ENCODE data around the gene CACNB3.

DNA sequence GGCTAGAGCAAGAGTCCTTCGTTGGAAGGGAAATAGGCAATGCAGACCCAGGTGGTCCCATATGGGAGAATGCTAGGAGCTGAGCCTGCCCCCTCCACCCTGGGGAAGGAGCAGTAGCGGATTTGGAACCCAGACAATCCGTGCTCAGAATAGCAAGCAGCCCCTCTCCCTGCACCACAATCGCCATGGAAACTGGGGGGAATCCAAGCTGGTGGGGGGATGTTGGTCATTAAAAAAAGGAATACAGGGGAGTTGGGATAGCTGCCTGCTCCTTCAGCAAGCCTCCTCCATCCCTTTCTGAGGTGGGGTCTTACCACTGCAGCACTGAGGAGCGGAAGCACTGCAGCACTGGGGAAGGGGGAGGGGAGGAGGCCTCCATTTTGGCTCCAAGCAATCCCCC is 44.5 kb downstream of the CACNB3 start:
- no peak for TF ChIP-seq EZH2phosphoT487 (IDR thresholded peaks at IDR 0.05)
- TF ChIP-seq EZH2 (IDR thresholded peaks at IDR 0.05): no peak
- TF ChIP-seq, protein P1, sequence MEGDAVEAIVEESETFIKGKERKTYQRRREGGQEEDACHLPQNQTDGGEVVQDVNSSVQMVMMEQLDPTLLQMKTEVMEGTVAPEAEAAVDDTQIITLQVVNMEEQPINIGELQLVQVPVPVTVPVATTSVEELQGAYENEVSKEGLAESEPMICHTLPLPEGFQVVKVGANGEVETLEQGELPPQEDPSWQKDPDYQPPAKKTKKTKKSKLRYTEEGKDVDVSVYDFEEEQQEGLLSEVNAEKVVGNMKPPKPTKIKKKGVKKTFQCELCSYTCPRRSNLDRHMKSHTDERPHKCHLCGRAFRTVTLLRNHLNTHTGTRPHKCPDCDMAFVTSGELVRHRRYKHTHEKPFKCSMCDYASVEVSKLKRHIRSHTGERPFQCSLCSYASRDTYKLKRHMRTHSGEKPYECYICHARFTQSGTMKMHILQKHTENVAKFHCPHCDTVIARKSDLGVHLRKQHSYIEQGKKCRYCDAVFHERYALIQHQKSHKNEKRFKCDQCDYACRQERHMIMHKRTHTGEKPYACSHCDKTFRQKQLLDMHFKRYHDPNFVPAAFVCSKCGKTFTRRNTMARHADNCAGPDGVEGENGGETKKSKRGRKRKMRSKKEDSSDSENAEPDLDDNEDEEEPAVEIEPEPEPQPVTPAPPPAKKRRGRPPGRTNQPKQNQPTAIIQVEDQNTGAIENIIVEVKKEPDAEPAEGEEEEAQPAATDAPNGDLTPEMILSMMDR (IDR thresholded peaks at IDR 0.05): no peak

Data from neural progenitor cell (in vitro differentiated cells).